HS-27A (cell line): ENCODE measurements around the gene LYPD8.

ENCODE experiments used
- DNase-seq: peaks from one replicate; pipeline ENCODE4 v3.0.0-alpha.2; 2012; ENCODE audit warnings: low read depth, missing footprints

Gene LYPD8

DNA sequence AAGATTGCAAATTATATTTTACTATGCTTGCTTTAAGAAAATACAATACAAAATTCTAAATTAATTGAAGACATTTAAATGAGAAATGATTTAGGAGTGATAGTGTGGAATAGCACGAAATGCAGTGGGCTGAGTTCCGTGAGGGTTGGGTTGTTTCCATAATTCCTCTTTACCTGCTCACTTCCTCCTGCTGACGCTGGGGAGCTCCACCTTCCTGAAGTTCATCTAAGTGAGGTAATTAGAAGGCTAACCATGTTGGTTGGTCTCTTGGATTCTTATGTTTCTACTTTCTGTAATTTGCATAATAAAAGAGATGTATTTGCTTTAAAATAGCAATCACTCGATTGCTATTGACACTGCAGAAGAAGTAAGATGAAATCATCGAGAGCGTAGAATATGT lies 57.7 kb downstream of the LYPD8 start:
- no peak for DNase-seq

DNA sequence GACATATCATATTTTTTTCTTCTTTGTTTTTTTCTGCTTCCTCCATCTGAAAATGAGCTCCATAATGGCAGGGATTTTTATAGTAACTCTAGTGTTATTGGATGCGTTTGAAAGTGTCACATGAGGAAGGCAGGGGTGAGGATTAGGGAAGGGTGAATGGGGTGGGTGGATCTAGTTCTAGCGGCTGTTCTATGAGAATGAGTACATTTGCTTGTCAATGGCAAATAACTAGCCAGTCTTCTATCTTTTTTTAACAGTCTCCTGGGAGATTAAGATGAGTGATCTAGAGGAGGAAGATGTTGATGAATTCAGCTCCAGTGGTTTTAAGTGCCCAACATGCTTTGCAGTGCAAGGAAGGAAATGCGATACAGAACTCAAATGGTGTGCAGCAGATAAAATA lies 58.8 kb downstream of the LYPD8 start:
- DNase-seq: no peak

DNA sequence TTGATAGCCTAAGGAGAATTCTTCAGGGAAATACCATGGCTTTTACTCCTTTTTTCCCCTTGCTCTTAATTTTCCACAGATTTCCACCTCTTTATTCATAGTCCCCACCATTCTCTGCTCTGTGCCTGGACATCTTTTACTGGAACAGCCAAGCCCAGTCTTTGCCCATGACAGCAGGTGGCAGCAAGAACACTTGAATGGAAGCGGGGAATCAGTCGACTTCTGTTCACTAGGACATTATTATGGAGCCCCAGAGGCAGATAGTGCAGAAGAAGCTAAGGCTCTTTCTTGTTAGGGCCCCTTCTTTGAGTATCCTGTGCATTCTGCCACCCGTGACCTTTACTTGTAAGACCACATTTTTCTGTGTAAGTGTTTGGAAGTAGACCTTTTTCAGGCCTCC lies 59.3 kb downstream of the LYPD8 start:
- no peak for DNase-seq

DNA sequence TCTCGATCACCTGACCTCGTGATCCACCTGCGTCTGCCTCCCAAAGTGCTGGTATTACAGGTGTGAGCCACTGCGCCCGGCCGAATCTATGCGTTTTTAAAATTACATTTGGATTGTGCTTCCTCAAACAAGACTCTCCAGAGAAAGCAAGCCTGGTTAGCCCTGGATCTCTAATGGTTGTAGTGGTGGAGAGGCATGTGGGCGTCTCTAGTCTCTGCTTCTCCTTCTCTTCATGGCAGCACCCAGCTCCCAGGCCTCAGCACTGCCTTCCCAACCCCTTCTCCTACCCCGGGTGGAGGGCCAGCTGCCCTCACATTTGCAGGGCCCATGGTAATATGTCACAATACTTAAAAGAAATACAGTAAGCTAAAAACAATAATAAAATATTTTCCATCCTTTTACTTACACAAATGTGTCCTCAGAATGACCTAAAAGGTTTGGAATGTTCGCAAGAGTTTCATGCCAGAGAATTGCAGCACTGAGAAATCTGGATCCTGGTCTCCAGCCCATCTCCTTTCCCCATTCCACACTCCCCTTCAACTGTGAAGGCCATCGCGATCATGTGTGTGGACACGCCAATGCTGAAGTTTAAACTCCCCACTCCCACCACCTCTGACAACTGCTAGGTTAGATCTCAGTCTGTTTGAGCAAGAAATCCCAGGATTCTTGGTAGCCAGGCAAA lies 60.0 kb downstream of the LYPD8 start:
- DNase-seq: no peak

DNA sequence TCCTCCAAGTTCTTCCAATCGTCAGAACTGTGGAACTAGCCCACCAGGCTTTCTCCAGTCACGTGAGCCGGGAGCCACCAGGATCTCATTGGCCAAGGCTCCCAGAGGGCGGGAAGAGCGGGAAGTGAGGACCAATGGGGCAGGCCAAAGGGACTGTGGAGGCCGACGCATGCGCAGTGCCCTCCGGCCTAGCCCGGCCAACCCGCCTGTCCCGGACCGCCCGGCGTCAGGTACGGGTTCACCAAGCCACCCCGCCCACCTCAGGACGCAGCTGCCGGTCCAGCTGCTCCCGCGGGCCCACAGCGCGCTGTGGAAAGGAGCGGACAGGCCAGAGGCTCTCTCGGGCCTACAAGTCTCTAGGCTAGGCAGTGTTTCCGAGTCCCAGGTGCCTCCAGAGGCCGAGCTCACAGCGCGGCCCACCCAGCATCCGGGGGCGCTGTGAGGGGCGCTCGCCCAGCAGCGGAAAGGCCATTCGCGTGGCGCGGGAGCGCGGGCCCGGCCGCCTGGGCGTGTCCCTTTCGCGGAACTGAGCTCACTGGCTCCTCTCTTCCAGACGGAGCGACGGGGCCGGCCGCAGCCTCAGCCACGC lies 63.9 kb downstream of the LYPD8 start:
- DNase-seq: no peak
